Large intestine (tissue), 3 donors: ENCODE results near the gene BRD4. TPM values are rescaled to one million over a fixed set of nuclear protein-coding genes. Genes with fewer than 3 reads are reported as not detected.

Source experiments
- DNase-seq, 2 donors: peaks; one replicate each; pipeline versions ENCODE4 v3.0.0 to v3.0.0-alpha.2; 2013
- H3K27ac ChIP-seq: one replicate; pipeline ENCODE4 v1.5.1; 2013; ENCODE audit warnings: low read length
- H3K27me3 ChIP-seq: 2 replicates; pipeline ENCODE4 v1.6.1; 2013; ENCODE audit warnings: low read length; ENCODE audit not compliant: control insufficient read depth, insufficient read depth
- H3K36me3 ChIP-seq: 2 replicates; pipeline ENCODE4 v1.6.1; 2013; ENCODE audit warnings: low read length; ENCODE audit not compliant: control insufficient read depth, insufficient read depth
- H3K4me1 ChIP-seq: one replicate; pipeline ENCODE4 v1.6.1; 2013; ENCODE audit warnings: low read length; ENCODE audit not compliant: control insufficient read depth, insufficient read depth
- H3K4me3 ChIP-seq: one replicate; pipeline ENCODE4 v1.5.1; 2013; ENCODE audit warnings: low read length
- H3K9me3 ChIP-seq: one replicate; pipeline ENCODE4 v1.6.1; 2013; ENCODE audit warnings: mild to moderate bottlenecking, low read depth, low read length, moderate library complexity; ENCODE audit not compliant: control insufficient read depth
- WGBS: methylation state at CpG from one replicate; pipeline ENCODE4 v1.1.5; 2013; ENCODE audit warnings: low lambda C conversion rate; ENCODE audit not compliant: insufficient coverage; 5-methylcytosine and 5-hydroxymethylcytosine counted together
- polyA plus RNA-seq: library from polyadenylated mRNA; unstranded; fragments of 120-200 nt; gene quantifications from one replicate; pipeline ENCODE4 v1.2.1, GENCODE V29; 2013

BRD4 gene
- polyA plus RNA-seq, 1 donor = 39.1 TPM

DNA sequence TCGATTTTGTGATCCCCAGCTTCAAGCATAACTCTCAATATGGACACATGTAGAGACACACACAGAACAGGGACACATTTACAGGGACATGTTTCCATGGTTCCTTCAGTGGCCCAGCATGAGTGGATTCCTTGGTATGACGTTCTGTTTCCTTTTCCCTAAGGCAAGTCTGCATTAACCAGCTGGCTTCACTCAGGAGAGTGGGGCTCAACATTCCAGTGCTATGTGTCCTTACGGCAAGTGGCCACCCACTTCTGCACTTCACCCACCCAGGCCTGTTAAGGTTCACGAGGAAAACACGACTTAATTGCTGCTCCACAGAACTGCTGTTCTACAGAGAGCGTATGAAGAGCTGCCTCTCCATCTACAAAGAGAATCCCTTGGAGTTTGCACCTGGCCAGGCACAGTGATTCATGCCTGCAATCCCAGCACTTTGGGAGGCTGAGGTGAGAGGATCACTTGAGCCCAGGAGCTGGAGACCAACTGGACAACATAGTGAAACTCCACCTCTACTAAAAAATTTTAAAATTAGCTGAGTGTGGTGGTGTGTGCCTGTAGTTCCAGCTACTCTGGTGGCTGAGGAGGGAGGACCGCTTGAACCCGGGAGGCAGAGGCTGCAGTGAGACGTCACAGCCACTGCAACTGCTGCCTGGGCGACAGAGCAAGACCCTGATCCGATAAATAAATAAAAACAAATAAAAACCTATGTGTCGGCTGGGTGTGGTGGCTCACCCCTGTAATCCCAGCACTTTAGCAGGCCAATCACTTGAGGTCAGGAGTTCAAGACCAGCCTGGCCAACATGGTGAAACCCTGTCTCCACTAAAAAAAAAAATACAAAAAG lies 32.5 kb downstream of the BRD4 start:
- DNase-seq = no peak
- Histone ChIP-seq H3K36me3 (peaks cover 4% of the 10 kb centered on the region), H3K27ac (no peak overlapping the region), H3K4me3 (no peak overlapping the region), H3K9me3 (no peaks in the 10 kb centered on the region), H3K4me1 (peaks cover 17% of the 10 kb centered on the region), H3K27me3 (no peaks in the 10 kb centered on the region)
- WGBS = no CpG with 5 or more reads among the region's 12 CpGs

DNA sequence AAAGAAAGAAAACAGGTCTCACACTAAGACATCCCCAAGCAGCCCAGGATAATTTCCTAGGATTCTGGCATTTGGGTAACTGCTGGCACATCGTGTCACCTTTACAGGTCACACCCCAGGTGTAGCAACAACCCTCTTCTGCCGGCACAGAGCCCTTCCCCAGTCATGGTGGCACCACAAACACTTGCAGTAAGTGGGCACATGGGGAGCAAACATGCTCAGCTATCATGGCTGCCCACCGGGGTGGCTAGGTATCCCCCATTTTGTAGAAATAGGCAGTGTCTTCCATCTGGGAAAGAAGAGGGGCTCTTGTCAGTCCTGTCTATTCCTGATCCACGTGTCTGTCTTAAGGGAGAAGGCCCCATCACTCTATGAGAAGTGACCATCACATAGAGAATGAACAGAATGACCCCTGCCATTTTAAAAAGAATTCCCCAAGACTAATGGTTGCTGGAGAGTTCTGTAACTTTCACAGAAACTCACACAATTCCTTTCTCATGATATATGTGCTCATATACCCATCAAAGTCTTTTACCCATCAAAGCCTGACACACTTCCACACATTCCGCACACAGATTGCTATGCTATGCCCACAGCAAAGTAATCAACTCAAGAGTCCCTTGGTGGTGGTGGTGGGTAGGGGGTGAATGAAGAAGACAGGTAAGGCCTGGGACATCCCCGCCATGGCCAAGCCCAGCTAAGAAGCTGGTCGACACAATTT lies 33.3 kb downstream of the BRD4 start:
- no peaks in the 10 kb centered on the region for H3K9me3 ChIP-seq
- DNase-seq = no peak
- no peak overlapping the region for H3K4me3 ChIP-seq
- H3K27ac ChIP-seq = no peak overlapping the region
- H3K4me1 ChIP-seq = peaks cover 17% of the 10 kb centered on the region
- H3K27me3 ChIP-seq = no peaks in the 10 kb centered on the region
- peaks cover 4% of the 10 kb centered on the region for H3K36me3 ChIP-seq
- WGBS = no CpG with 5 or more reads among the region's 7 CpGs

DNA sequence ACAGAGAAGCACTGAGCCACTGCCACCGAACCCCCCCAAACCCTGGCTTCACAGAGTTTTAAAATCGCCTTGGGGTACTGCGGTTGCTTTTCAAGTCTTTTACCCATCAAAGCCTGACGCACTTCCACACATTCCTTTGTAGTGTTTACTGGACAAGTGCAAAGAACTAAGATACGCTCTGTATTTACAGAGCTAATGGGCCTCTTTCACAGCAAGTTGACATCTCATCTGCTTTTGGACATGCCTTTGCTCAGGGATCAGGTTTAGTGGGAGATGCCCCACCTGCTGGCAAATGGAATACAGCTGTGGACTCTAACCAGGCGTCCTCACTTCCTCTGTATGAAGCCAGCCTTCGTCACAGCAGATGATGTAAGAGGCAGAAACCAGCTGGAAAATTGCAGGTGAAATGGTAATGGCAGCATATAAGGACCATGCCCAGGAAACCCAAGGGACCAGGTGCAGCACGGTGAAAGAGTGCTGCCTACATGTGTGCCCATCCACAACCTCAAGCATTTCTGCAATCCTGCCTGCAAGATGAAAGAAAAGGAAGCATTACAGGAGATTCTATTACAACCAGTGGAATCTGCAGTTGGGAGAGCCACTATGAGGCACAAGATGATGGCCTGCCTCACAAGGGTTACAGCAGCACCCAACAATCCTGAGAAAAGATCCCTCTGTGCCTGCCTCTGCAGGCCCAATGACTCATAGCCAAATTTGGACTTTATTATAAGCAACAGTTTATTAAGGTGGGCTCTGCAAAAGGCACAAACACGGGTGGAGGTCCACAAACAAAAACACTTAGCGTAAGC lies 34.7 kb downstream of the BRD4 start:
- Histone ChIP-seq H3K9me3 (no peaks in the 10 kb centered on the region), H3K27me3 (no peaks in the 10 kb centered on the region), H3K4me1 (peaks cover 17% of the 10 kb centered on the region), H3K27ac (peak overlapping the region; percentile 49), H3K4me3 (no peak overlapping the region), H3K36me3 (peaks cover 4% of the 10 kb centered on the region)
- WGBS = 71% methylated on average over 2 of the region's 10 CpGs
- peak; percentile 63 to 81 for DNase-seq

DNA sequence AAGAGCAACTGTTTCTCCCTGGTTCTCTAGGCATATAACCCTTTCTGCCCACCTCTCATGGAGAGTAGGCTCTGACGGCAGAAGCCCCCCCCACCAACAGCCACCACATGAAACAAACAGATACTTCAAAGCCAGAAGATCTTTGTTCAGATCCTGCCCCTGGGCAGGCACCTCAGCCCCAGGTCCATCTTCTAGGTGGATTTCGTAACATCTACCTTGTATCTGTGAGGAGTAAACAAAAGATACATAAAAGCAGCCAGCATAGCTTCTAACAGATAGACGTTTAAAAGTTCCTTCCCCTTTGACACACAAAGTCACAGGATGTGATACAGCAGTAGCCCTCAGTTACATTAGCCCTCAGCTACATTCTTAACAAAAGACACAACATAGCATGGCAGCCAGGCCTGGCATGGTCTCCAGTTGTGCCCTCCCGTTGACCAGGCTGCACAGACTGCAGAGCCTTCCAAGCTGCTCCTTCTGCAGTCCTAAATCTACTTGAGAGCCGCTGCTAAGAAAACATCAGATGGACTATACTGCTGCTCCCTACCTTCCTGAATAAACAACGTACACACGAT lies 35.4 kb downstream of the BRD4 start:
- Histone ChIP-seq H3K4me1 (peaks cover 17% of the 10 kb centered on the region), H3K9me3 (no peaks in the 10 kb centered on the region), H3K27ac (peak overlapping the region; percentile 49), H3K4me3 (no peak overlapping the region), H3K27me3 (no peaks in the 10 kb centered on the region), H3K36me3 (peaks cover 4% of the 10 kb centered on the region)
- no CpG with 5 or more reads among the region's 7 CpGs for WGBS
- DNase-seq = peak; percentile 43 to 60

DNA sequence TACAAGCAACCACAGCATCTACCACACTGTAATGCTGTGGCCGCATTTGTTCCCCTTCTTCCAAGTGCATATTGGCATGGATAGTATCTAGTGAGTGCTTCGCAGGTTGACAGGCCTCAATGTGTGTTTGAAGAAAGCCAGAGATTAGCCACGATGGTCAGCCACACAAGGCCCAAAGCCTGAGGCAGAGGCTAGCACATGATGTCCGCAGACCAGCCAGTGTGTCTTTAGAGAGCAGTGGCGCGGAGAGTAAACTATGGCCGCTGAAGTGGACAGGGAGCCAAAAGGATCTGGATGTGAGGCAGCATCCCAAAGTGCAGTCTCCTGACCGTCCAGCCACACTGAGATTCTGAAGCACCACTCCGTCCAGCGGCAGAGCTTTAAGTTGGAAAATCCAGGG lies 36.0 kb downstream of the BRD4 start:
- peak overlapping the region; percentile 20 for H3K27ac ChIP-seq
- H3K27me3 ChIP-seq = no peaks in the 10 kb centered on the region
- peaks cover 4% of the 10 kb centered on the region for H3K36me3 ChIP-seq
- WGBS = no CpG with 5 or more reads among the region's 10 CpGs
- DNase-seq = no peak
- no peak overlapping the region for H3K4me3 ChIP-seq
- peaks cover 17% of the 10 kb centered on the region for H3K4me1 ChIP-seq
- no peaks in the 10 kb centered on the region for H3K9me3 ChIP-seq

DNA sequence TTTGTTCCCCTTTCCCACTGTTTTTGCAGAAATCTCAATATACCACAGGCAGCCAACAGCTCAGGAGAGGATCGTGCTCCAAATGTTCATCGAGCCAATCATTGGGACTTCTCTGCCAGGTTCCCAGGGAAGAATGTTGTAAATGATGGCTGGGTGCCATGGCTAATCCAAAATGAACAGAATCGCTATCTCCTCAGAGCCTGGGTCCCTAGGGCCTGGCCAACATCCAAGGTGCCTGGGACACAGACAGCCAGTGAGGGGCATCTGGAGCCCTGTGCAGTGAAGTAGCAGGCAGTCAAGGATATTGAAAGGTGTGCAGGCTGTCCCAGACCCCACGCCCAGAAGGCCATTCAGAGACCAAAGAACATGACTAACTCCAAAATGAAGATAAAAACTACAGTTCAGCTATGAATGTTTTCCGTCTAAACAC lies 37.8 kb downstream of the BRD4 start:
- Histone ChIP-seq H3K9me3 (no peaks in the 10 kb centered on the region), H3K36me3 (peaks cover 4% of the 10 kb centered on the region), H3K27me3 (no peaks in the 10 kb centered on the region), H3K4me3 (no peak overlapping the region), H3K27ac (no peak overlapping the region), H3K4me1 (peaks cover 17% of the 10 kb centered on the region)
- no peak for DNase-seq
- WGBS = no CpG with 5 or more reads among the region's 5 CpGs

DNA sequence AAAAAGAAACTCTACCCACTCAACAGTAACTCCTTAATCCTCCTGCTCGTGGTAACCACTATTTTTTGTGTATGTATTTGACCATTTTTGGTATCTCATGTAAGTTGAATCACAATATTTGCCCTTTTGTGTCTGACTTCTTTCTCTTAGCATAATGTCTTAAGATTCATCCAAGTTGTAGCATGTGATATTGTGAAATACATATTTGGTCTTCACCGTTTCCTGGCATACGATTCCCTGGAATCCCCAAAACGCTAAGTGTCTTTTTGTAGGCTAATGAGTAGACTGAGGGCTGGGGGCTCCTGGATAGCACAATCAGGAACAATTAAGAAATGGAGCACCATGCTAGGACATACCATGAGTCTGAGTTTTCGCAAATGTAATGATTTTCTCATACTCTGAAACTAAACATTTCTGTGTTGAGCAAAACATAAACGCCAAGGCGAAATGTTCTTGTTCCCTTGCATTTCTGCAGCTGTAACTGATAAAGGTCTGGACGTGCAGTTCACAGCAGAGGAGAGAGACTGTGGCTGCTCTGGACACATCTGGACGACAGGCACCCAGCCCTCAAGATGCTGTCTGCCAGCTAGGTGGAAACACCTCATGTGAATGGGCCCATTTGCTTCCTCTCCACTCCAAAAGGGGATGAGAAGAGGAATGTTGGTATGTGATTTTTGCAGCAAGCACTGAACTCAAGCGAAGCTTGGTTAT lies 38.4 kb downstream of the BRD4 start:
- no peak for DNase-seq
- Histone ChIP-seq H3K27me3 (no peaks in the 10 kb centered on the region), H3K4me1 (peaks cover 17% of the 10 kb centered on the region), H3K9me3 (no peaks in the 10 kb centered on the region), H3K4me3 (no peak overlapping the region), H3K36me3 (peaks cover 4% of the 10 kb centered on the region), H3K27ac (no peak overlapping the region)
- WGBS = 92% methylated on average over 3 of the region's 10 CpGs

DNA sequence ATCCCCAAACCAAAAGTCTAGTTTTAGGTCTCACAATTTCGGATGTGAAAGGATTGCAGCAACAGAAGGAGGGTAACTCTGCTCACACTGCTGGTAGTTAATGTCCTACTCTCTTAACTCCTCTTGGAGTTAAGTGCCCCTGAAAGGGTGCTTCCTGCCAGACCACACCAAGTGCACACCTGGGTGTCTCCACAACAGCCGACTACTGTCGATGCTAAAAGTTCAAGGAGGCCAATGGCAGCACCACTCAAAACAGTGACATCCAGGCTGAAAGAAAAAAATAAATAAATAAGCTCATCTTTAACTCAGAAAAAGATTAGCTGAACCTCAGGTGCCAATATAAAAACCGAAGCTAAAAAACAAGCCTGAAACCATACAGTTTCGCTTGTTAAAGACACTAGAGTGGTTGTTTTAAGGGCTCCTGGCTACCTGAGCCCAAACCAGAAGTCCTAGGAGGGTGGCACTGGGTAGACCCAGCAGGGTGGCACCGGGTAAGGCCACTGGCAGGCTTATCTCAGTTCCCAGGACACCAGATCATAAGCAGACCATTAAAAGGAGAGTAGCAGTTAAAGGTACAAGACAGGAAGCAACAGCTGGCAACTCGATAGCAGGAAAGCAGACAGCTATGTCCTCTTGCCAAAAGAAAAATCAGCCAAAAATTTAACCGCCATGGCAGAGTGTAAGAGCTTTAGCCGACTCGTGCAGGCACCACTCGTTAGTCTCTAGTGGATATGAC lies 39.3 kb downstream of the BRD4 start:
- no peak overlapping the region for H3K27ac ChIP-seq
- H3K27me3 ChIP-seq = no peaks in the 10 kb centered on the region
- DNase-seq = no peak
- H3K4me3 ChIP-seq = no peak overlapping the region
- H3K4me1 ChIP-seq = peaks cover 14% of the 10 kb centered on the region
- no CpG with 5 or more reads among the region's 11 CpGs for WGBS
- peaks cover 4% of the 10 kb centered on the region for H3K36me3 ChIP-seq
- no peaks in the 10 kb centered on the region for H3K9me3 ChIP-seq

DNA sequence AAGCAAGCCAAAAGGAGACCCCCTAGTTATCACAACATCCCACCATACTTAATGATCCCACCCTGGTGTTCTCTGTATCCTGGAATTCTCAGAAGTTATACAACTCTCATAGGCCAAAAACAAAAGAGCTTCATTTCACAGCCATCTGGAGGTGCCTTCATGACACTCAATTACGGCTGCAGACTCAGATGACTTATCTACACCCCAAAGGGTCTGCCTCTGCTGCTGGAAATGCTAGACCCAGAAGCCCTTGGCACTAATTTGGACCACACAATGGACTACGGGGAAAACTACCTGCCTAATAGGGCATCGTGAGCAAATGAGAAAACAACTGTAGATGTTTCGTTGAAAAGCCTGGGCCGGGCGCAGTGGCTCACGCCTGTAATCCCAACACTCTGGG lies 40.2 kb downstream of the BRD4 start:
- Histone ChIP-seq H3K4me1 (peaks cover 6% of the 10 kb centered on the region), H3K36me3 (peaks cover 4% of the 10 kb centered on the region), H3K27ac (no peak overlapping the region), H3K4me3 (no peak overlapping the region), H3K27me3 (no peaks in the 10 kb centered on the region), H3K9me3 (no peaks in the 10 kb centered on the region)
- WGBS = no CpG with 5 or more reads among the region's 7 CpGs
- DNase-seq = no peak
